HTR-8/SVneo (cell line): Measurements from ENCODE around the gene ADRA2A.

Experiments
- DNase-seq: peaks from one replicate; pipeline ENCODE4 v3.0.0; 2011; ENCODE audit warnings: low spot score, mixed read lengths; ENCODE audit not compliant: insufficient read length
- FAIRE-seq: peaks from 2 replicates; lab custom pipeline; 2011; peaks lifted over from hg19 to GRCh38; lab: Jason Lieb, UNC

ADRA2A gene

GRCh38 chr10:111082102-111082975 is 5.5 kb downstream of the ADRA2A start:
- no peak for FAIRE-seq
- DNase-seq = no peak

GRCh38 chr10:111083222-111084095 is 6.6 kb downstream of the ADRA2A start:
- DNase-seq (no peak), FAIRE-seq (no peak)

- DNase-seq (no peak), FAIRE-seq (no peak)
Measured at GRCh38 chr10:111084366-111085255, 7.8 kb downstream of the ADRA2A start.

- DNase-seq = no peak
- FAIRE-seq = no peak
Measured at GRCh38 chr10:111085690-111086353, 9.0 kb downstream of the ADRA2A start.

- DNase-seq = no peak
- no peak for FAIRE-seq
Measured at GRCh38 chr10:111086574-111086973, 9.7 kb downstream of the ADRA2A start.

GRCh38 chr10:111087331-111087756 is 10.5 kb downstream of the ADRA2A start:
- no peak for FAIRE-seq
- no peak for DNase-seq

- no peak for FAIRE-seq
- DNase-seq = no peak
Measured at GRCh38 chr10:111087968-111088505, 11.2 kb downstream of the ADRA2A start.

- DNase-seq = no peak
- FAIRE-seq = no peak
Measured at GRCh38 chr10:111089293-111089692, 12.5 kb downstream of the ADRA2A start.

- DNase-seq = no peak
- FAIRE-seq = no peak
Measured at GRCh38 chr10:111091833-111092232, 15.0 kb downstream of the ADRA2A start.

GRCh38 chr10:111093741-111094380 is 17.0 kb downstream of the ADRA2A start:
- FAIRE-seq (no peak), DNase-seq (no peak)

GRCh38 chr10:111098679-111099437 is 22.0 kb downstream of the ADRA2A start:
- FAIRE-seq (no peak), DNase-seq (no peak)

- no peak for DNase-seq
- FAIRE-seq = no peak
Measured at GRCh38 chr10:111100198-111100597, 23.4 kb downstream of the ADRA2A start.

GRCh38 chr10:111101796-111102195 is 25.0 kb downstream of the ADRA2A start:
- DNase-seq (no peak), FAIRE-seq (no peak)

- no peak for FAIRE-seq
- DNase-seq = no peak
Measured at GRCh38 chr10:111102359-111102837, 25.6 kb downstream of the ADRA2A start.

- FAIRE-seq (no peak), DNase-seq (no peak)
Measured at GRCh38 chr10:111103196-111103840, 26.5 kb downstream of the ADRA2A start.

- no peak for DNase-seq
- FAIRE-seq = no peak
Measured at GRCh38 chr10:111104811-111105210, 28.0 kb downstream of the ADRA2A start.

GRCh38 chr10:111106081-111106480 is 29.3 kb downstream of the ADRA2A start:
- DNase-seq = no peak
- FAIRE-seq = no peak
